Activated CD8-positive, alpha-beta memory T cell treated with anti-CD3 and anti-CD28 coated beads, Interleukin-2, amount 50 U/mL, for 48 hours (primary cell): ENCODE results near the gene BCKDHB.
"Not testable (repeated sequence)": the region's sequence is repeated elsewhere in the genome, so short reads cannot be mapped to it uniquely, and the experiment has no call there.

Experiments used
- DNase-seq: peaks from one replicate; pipeline ENCODE4 v3.0.0-alpha.2; 2020

BCKDHB gene

GRCh38 chr6:80271074-80271473, 164.6 kb downstream of the BCKDHB start:
- no peak for DNase-seq

- no peak for DNase-seq
Measured at GRCh38 chr6:80272988-80273387, 166.5 kb downstream of the BCKDHB start.

GRCh38 chr6:80276861-80277260, 170.4 kb downstream of the BCKDHB start:
- no peak for DNase-seq

GRCh38 chr6:80277501-80277900, 171.0 kb downstream of the BCKDHB start:
- DNase-seq: no peak

GRCh38 chr6:80280262-80281010, 174.0 kb downstream of the BCKDHB start:
- DNase-seq: no peak

GRCh38 chr6:80282913-80283554, 176.6 kb downstream of the BCKDHB start:
- DNase-seq: no peak

GRCh38 chr6:80287112-80287511, 180.6 kb downstream of the BCKDHB start:
- DNase-seq: no peak

- no peak for DNase-seq
Measured at GRCh38 chr6:80287607-80288006, 181.1 kb downstream of the BCKDHB start.

- DNase-seq: no peak
Measured at GRCh38 chr6:80289727-80290126, 183.3 kb downstream of the BCKDHB start.

- not testable (repeated sequence) for DNase-seq
Measured at GRCh38 chr6:80294531-80294930, 188.1 kb downstream of the BCKDHB start.

- DNase-seq: no peak
Measured at GRCh38 chr6:80302716-80303115, 196.2 kb downstream of the BCKDHB start.

GRCh38 chr6:80304014-80304413, 197.5 kb downstream of the BCKDHB start:
- DNase-seq: no peak

- DNase-seq: no peak
Measured at GRCh38 chr6:80314531-80314930, 208.1 kb downstream of the BCKDHB start.

- DNase-seq: no peak
Measured at GRCh38 chr6:80316686-80317231, 210.3 kb downstream of the BCKDHB start.

GRCh38 chr6:80319196-80319595, 212.7 kb downstream of the BCKDHB start:
- no peak for DNase-seq

- no peak for DNase-seq
Measured at GRCh38 chr6:80321011-80321410, 214.5 kb downstream of the BCKDHB start.

GRCh38 chr6:80325742-80326141, 219.3 kb downstream of the BCKDHB start:
- DNase-seq: no peak

- DNase-seq: no peak
Measured at GRCh38 chr6:80328652-80329051, 222.2 kb downstream of the BCKDHB start.

GRCh38 chr6:80329496-80329895, 223.0 kb downstream of the BCKDHB start:
- DNase-seq: no peak

- no peak for DNase-seq
Measured at GRCh38 chr6:80330961-80331360, 224.5 kb downstream of the BCKDHB start.

- no peak for DNase-seq
Measured at GRCh38 chr6:80331522-80331921, 225.1 kb downstream of the BCKDHB start.

GRCh38 chr6:80331974-80332373, 225.5 kb downstream of the BCKDHB start:
- DNase-seq: no peak

GRCh38 chr6:80333342-80333741, 226.9 kb downstream of the BCKDHB start:
- no peak for DNase-seq

GRCh38 chr6:80335121-80335531, 228.7 kb downstream of the BCKDHB start:
- no peak for DNase-seq
